Activated T-cell treated with anti-CD3 and anti-CD28 coated beads for 24 hours (primary cell): ENCODE measurements around the gene RBBP5.

Experiments
- DNase-seq: peaks from one replicate; pipeline ENCODE4 v3.0.0-alpha.2; 2020; ENCODE audit warnings: low read depth

RBBP5 gene

GRCh38 chr1:205056956-205057568 is 64.7 kb downstream of the RBBP5 start:
- DNase-seq = no peak

- no peak for DNase-seq
Measured at GRCh38 chr1:205056188-205056611, 65.6 kb downstream of the RBBP5 start.

- no peak for DNase-seq
Measured at GRCh38 chr1:205054013-205054412, 67.8 kb downstream of the RBBP5 start.

GRCh38 chr1:205053296-205053695 is 68.5 kb downstream of the RBBP5 start:
- DNase-seq = no peak

GRCh38 chr1:205052690-205053089 is 69.1 kb downstream of the RBBP5 start:
- DNase-seq = no peak

GRCh38 chr1:205049479-205049878 is 72.3 kb downstream of the RBBP5 start:
- DNase-seq = no peak

GRCh38 chr1:205048382-205048781 is 73.4 kb downstream of the RBBP5 start:
- no peak for DNase-seq

- no peak for DNase-seq
Measured at GRCh38 chr1:205047764-205048231, 74.0 kb downstream of the RBBP5 start.

GRCh38 chr1:205046870-205047269 is 74.9 kb downstream of the RBBP5 start:
- DNase-seq = no peak

GRCh38 chr1:205045146-205045545 is 76.6 kb downstream of the RBBP5 start:
- no peak for DNase-seq

- DNase-seq = no peak
Measured at GRCh38 chr1:205044741-205045140, 77.0 kb downstream of the RBBP5 start.

- no peak for DNase-seq
Measured at GRCh38 chr1:205043866-205044265, 77.9 kb downstream of the RBBP5 start.

- DNase-seq = no peak
Measured at GRCh38 chr1:205042911-205043806, 78.6 kb downstream of the RBBP5 start, which contains the start of gene CNTN2. TSS of gene CNTN2 (plus strand) at chr1:205043212. CDS start at chr1:205053186, 9,974 bp downstream.

GRCh38 chr1:205041998-205042910 is 79.5 kb downstream of the RBBP5 start:
- no peak for DNase-seq

- DNase-seq = no peak
Measured at GRCh38 chr1:205041001-205041715, 80.6 kb downstream of the RBBP5 start.

GRCh38 chr1:205038132-205038786 is 83.5 kb downstream of the RBBP5 start:
- no peak for DNase-seq

- DNase-seq = no peak
Measured at GRCh38 chr1:205037539-205037938, 84.2 kb downstream of the RBBP5 start.
